ENCODE data around the gene RALGAPB.
A peak's percentile ranks its signal among the peaks of the same experiment; 100 is the strongest.
"Not testable (repeated sequence)": the region's sequence is repeated elsewhere in the genome, so short reads cannot be mapped to it uniquely, and the experiment has no call there.

Gene RALGAPB

GRCh38 chr20:38432870-38433269 lies 39.8 kb upstream of the RALGAPB start:
- H3K36me3 ChIP-seq (ENCODE audit: control insufficient read depth in 2 of 2, insufficient read depth in 2 of 2, low read length in 2 of 2): peaks cover 43 to 48% of the 10 kb centered on the region in 2 donors

GRCh38 chr20:38433304-38433972 lies 39.2 kb upstream of the RALGAPB start:
- no peak overlapping the region for H3K27ac ChIP-seq (ENCODE audit: low read depth in 2 of 2, low read length in 2 of 2)
- peaks cover 10 to 15% of the 10 kb centered on the region in 2 donors for H3K4me1 ChIP-seq (ENCODE audit: control insufficient read depth in 2 of 2, insufficient read depth in 2 of 2, low read length in 2 of 2)
- H3K9me3 ChIP-seq (ENCODE audit: control insufficient read depth in 2 of 2, low read length in 2 of 2): no peaks in the 10 kb centered on the region
- no peaks in the 10 kb centered on the region for H3K27me3 ChIP-seq (ENCODE audit: control insufficient read depth in 2 of 2, insufficient read depth in 2 of 2, low read length in 2 of 2)
- peaks cover 37 to 42% of the 10 kb centered on the region in 2 donors for H3K36me3 ChIP-seq (ENCODE audit: control insufficient read depth in 2 of 2, insufficient read depth in 2 of 2, low read length in 2 of 2)
- H3K9ac ChIP-seq (ENCODE audit: low read depth in 1 of 2, low read length in 2 of 2): peak overlapping the region in 1 of 2 donors; percentile 87
- H3K4me3 ChIP-seq (ENCODE audit: low read length in 2 of 2): peak overlapping the region; percentile 85 to 89

More at GRCh38 chr20:38432870-38433269, 39.8 kb upstream of the RALGAPB start:
- not testable (repeated sequence) for H3K9ac ChIP-seq (ENCODE audit: low read depth in 1 of 2, low read length in 2 of 2); H3K9me3 ChIP-seq (ENCODE audit: control insufficient read depth in 2 of 2, low read length in 2 of 2); H3K4me3 ChIP-seq (ENCODE audit: low read length in 2 of 2); H3K27me3 ChIP-seq (ENCODE audit: control insufficient read depth in 2 of 2, insufficient read depth in 2 of 2, low read length in 2 of 2); H3K27ac ChIP-seq (ENCODE audit: low read depth in 2 of 2, low read length in 2 of 2)
- peaks cover 10 to 15% of the 10 kb centered on the region in 2 donors for H3K4me1 ChIP-seq (ENCODE audit: control insufficient read depth in 2 of 2, insufficient read depth in 2 of 2, low read length in 2 of 2)

- Histone ChIP-seq H3K4me1 (ENCODE audit: control insufficient read depth in 2 of 2, insufficient read depth in 2 of 2, low read length in 2 of 2) (peaks cover 10 to 15% of the 10 kb centered on the region in 2 donors), H3K4me3 (ENCODE audit: low read length in 2 of 2) (peak overlapping the region; percentile 85 to 89), H3K9me3 (ENCODE audit: control insufficient read depth in 2 of 2, low read length in 2 of 2) (no peaks in the 10 kb centered on the region), H3K27me3 (ENCODE audit: control insufficient read depth in 2 of 2, insufficient read depth in 2 of 2, low read length in 2 of 2) (no peaks in the 10 kb centered on the region), H3K9ac (ENCODE audit: low read depth in 1 of 2, low read length in 2 of 2) (peak overlapping the region; percentile 87 to 90), H3K36me3 (ENCODE audit: control insufficient read depth in 2 of 2, insufficient read depth in 2 of 2, low read length in 2 of 2) (peaks cover 28 to 33% of the 10 kb centered on the region in 2 donors), H3K27ac (ENCODE audit: low read depth in 2 of 2, low read length in 2 of 2) (peak overlapping the region; percentile 79 to 84)
Observed at GRCh38 chr20:38434301-38434741, 38.3 kb upstream of the RALGAPB start.

GRCh38 chr20:38434770-38435554 lies 37.7 kb upstream of the RALGAPB start, which contains the start of gene SNHG17:
Gene SNHG17 (minus strand): TSS chr20:38435328.
- Histone ChIP-seq H3K4me1 (ENCODE audit: control insufficient read depth in 2 of 2, insufficient read depth in 2 of 2, low read length in 2 of 2) (peaks cover 10 to 15% of the 10 kb centered on the region in 2 donors), H3K27me3 (ENCODE audit: control insufficient read depth in 2 of 2, insufficient read depth in 2 of 2, low read length in 2 of 2) (no peaks in the 10 kb centered on the region), H3K36me3 (ENCODE audit: control insufficient read depth in 2 of 2, insufficient read depth in 2 of 2, low read length in 2 of 2) (peaks cover 22 to 27% of the 10 kb centered on the region in 2 donors), H3K27ac (ENCODE audit: low read depth in 2 of 2, low read length in 2 of 2) (peak within 1 kb of the TSS; percentile 79 to 84), H3K9ac (ENCODE audit: low read depth in 1 of 2, low read length in 2 of 2) (peak within 1 kb of the TSS; percentile 87 to 90), H3K4me3 (ENCODE audit: low read length in 2 of 2) (peak within 1 kb of the TSS; percentile 85 to 89), H3K9me3 (ENCODE audit: control insufficient read depth in 2 of 2, low read length in 2 of 2) (no peaks in the 10 kb centered on the region)

DNA sequence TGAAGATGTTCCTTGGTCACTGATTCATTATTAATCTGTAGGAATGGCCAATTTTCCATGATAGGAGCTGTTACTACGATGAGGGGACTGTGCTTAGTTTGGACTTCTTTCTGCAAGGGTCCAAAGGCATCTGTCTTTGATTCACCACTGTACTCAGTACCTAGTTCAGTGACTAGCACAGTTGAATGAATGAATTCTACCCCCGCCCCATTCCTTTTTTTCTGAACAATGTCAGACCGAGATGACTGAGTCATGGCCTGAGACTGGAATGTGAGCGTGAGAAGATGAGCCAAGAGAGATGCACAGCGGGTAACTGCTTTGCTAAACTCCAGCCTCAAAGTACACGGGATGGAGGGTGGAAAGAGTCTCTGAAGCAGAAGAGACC lies 37.1 kb upstream of the RALGAPB start:
- no peaks in the 10 kb centered on the region for H3K27me3 ChIP-seq (ENCODE audit: control insufficient read depth in 2 of 2, insufficient read depth in 2 of 2, low read length in 2 of 2)
- peaks cover 10 to 15% of the 10 kb centered on the region in 2 donors for H3K4me1 ChIP-seq (ENCODE audit: control insufficient read depth in 2 of 2, insufficient read depth in 2 of 2, low read length in 2 of 2)
- H3K9me3 ChIP-seq (ENCODE audit: control insufficient read depth in 2 of 2, low read length in 2 of 2): no peaks in the 10 kb centered on the region
- H3K4me3 ChIP-seq (ENCODE audit: low read length in 2 of 2): peak overlapping the region in 1 of 2 donors; percentile 85
- H3K36me3 ChIP-seq (ENCODE audit: control insufficient read depth in 2 of 2, insufficient read depth in 2 of 2, low read length in 2 of 2): peaks cover 21 to 26% of the 10 kb centered on the region in 2 donors
- peak overlapping the region in 1 of 2 donors; percentile 79 for H3K27ac ChIP-seq (ENCODE audit: low read depth in 2 of 2, low read length in 2 of 2)
- no peak overlapping the region for H3K9ac ChIP-seq (ENCODE audit: low read depth in 1 of 2, low read length in 2 of 2)

GRCh38 chr20:38437796-38438195 lies 34.8 kb upstream of the RALGAPB start:
- Histone ChIP-seq H3K9me3 (ENCODE audit: control insufficient read depth in 2 of 2, low read length in 2 of 2) (no peaks in the 10 kb centered on the region), H3K9ac (ENCODE audit: low read depth in 1 of 2, low read length in 2 of 2) (no peak overlapping the region), H3K4me1 (ENCODE audit: control insufficient read depth in 2 of 2, insufficient read depth in 2 of 2, low read length in 2 of 2) (peaks cover 10 to 13% of the 10 kb centered on the region in 2 donors), H3K27me3 (ENCODE audit: control insufficient read depth in 2 of 2, insufficient read depth in 2 of 2, low read length in 2 of 2) (no peaks in the 10 kb centered on the region), H3K4me3 (ENCODE audit: low read length in 2 of 2) (no peak overlapping the region), H3K36me3 (ENCODE audit: control insufficient read depth in 2 of 2, insufficient read depth in 2 of 2, low read length in 2 of 2) (peaks cover 0 to 6% of the 10 kb centered on the region in 2 donors), H3K27ac (ENCODE audit: low read depth in 2 of 2, low read length in 2 of 2) (no peak overlapping the region)

DNA sequence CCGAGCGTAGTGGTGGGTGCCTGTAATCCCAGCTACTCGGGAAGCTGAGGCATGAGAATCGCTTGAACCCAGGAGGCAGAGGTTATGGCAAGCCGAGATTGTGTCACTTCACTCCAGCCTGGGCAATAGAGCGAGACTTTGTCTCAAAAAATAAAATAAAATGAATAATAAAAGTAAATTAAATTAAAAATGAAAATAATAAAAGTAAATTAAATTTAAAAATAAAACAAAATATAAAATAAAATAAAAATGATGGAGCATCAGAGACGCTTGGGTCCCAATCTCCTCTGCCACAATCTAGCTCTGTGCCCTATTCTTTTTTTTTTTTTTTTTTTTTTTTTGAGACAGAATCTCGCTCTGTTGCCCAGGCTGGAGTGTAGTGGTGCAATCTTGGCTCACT lies 31.5 kb upstream of the RALGAPB start:
- H3K27ac ChIP-seq (ENCODE audit: low read depth in 2 of 2, low read length in 2 of 2); H3K4me3 ChIP-seq (ENCODE audit: low read length in 2 of 2); H3K27me3 ChIP-seq (ENCODE audit: control insufficient read depth in 2 of 2, insufficient read depth in 2 of 2, low read length in 2 of 2); H3K9me3 ChIP-seq (ENCODE audit: control insufficient read depth in 2 of 2, low read length in 2 of 2); H3K9ac ChIP-seq (ENCODE audit: low read depth in 1 of 2, low read length in 2 of 2); H3K4me1 ChIP-seq (ENCODE audit: control insufficient read depth in 2 of 2, insufficient read depth in 2 of 2, low read length in 2 of 2); H3K36me3 ChIP-seq (ENCODE audit: control insufficient read depth in 2 of 2, insufficient read depth in 2 of 2, low read length in 2 of 2): not testable (repeated sequence)

- H3K9me3 ChIP-seq (ENCODE audit: control insufficient read depth in 2 of 2, low read length in 2 of 2): no peaks in the 10 kb centered on the region
- no peaks in the 10 kb centered on the region for H3K36me3 ChIP-seq (ENCODE audit: control insufficient read depth in 2 of 2, insufficient read depth in 2 of 2, low read length in 2 of 2)
- H3K4me1 ChIP-seq (ENCODE audit: control insufficient read depth in 2 of 2, insufficient read depth in 2 of 2, low read length in 2 of 2): peaks cover under 1% of the 10 kb centered on the region in 2 donors
- no peak overlapping the region for H3K9ac ChIP-seq (ENCODE audit: low read depth in 1 of 2, low read length in 2 of 2)
- H3K27me3 ChIP-seq (ENCODE audit: control insufficient read depth in 2 of 2, insufficient read depth in 2 of 2, low read length in 2 of 2): no peaks in the 10 kb centered on the region
- no peak overlapping the region for H3K4me3 ChIP-seq (ENCODE audit: low read length in 2 of 2)
- H3K27ac ChIP-seq (ENCODE audit: low read depth in 2 of 2, low read length in 2 of 2): no peak overlapping the region
Observed at GRCh38 chr20:38441916-38442315, 30.7 kb upstream of the RALGAPB start.

GRCh38 chr20:38445381-38445796 lies 27.3 kb upstream of the RALGAPB start:
- H3K27ac ChIP-seq (ENCODE audit: low read depth in 2 of 2, low read length in 2 of 2): no peak overlapping the region
- H3K4me1 ChIP-seq (ENCODE audit: control insufficient read depth in 2 of 2, insufficient read depth in 2 of 2, low read length in 2 of 2): peaks cover 15 to 20% of the 10 kb centered on the region in 2 donors
- H3K27me3 ChIP-seq (ENCODE audit: control insufficient read depth in 2 of 2, insufficient read depth in 2 of 2, low read length in 2 of 2): no peaks in the 10 kb centered on the region
- no peak overlapping the region for H3K9ac ChIP-seq (ENCODE audit: low read depth in 1 of 2, low read length in 2 of 2)
- no peaks in the 10 kb centered on the region for H3K9me3 ChIP-seq (ENCODE audit: control insufficient read depth in 2 of 2, low read length in 2 of 2)
- H3K36me3 ChIP-seq (ENCODE audit: control insufficient read depth in 2 of 2, insufficient read depth in 2 of 2, low read length in 2 of 2): peaks cover 11 to 15% of the 10 kb centered on the region in 2 donors
- no peak overlapping the region for H3K4me3 ChIP-seq (ENCODE audit: low read length in 2 of 2)

- peaks cover 15 to 20% of the 10 kb centered on the region in 2 donors for H3K4me1 ChIP-seq (ENCODE audit: control insufficient read depth in 2 of 2, insufficient read depth in 2 of 2, low read length in 2 of 2)
- peaks cover 15 to 18% of the 10 kb centered on the region in 2 donors for H3K36me3 ChIP-seq (ENCODE audit: control insufficient read depth in 2 of 2, insufficient read depth in 2 of 2, low read length in 2 of 2)
- no peaks in the 10 kb centered on the region for H3K27me3 ChIP-seq (ENCODE audit: control insufficient read depth in 2 of 2, insufficient read depth in 2 of 2, low read length in 2 of 2)
- H3K4me3 ChIP-seq (ENCODE audit: low read length in 2 of 2): peak overlapping the region; percentile 82 to 89
- no peak overlapping the region for H3K27ac ChIP-seq (ENCODE audit: low read depth in 2 of 2, low read length in 2 of 2)
- no peak overlapping the region for H3K9ac ChIP-seq (ENCODE audit: low read depth in 1 of 2, low read length in 2 of 2)
- H3K9me3 ChIP-seq (ENCODE audit: control insufficient read depth in 2 of 2, low read length in 2 of 2): no peaks in the 10 kb centered on the region
Observed at GRCh38 chr20:38445901-38446425, 26.7 kb upstream of the RALGAPB start.
